AG09309 (cell line): ENCODE results near the gene NINJ2.

Experiments used
- DNase-seq: peaks from one replicate; pipeline ENCODE4 v3.0.0-alpha.2; 2010; ENCODE audit warnings: low read depth
- H3K4me3 ChIP-seq: 2 replicates; pipeline ENCODE4 v1.5.1; 2011; ENCODE audit warnings: mild to moderate bottlenecking, low read depth, low read length, moderate library complexity; ENCODE audit not compliant: control insufficient read depth
- CTCF ChIP-seq: IDR thresholded peaks from 2 replicates; pipeline ENCODE4 v1.5.1; 2011; ENCODE audit warnings: mild to moderate bottlenecking, low read depth, low read length, inconsistent platforms; ENCODE audit not compliant: insufficient read depth, control insufficient read depth; ENCODE audit errors: missing control alignments

NINJ2 gene

GRCh38 chr12:570921-571794 lies 92.1 kb downstream of the NINJ2 start:
- DNase-seq: peak; percentile 60
- TF ChIP-seq CTCF: no peak
- H3K4me3 ChIP-seq: peak overlapping the region; percentile 79

GRCh38 chr12:570435-570920 lies 92.8 kb downstream of the NINJ2 start:
- TF ChIP-seq CTCF: peak; percentile 8
- DNase-seq: no peak

GRCh38 chr12:569803-570434 lies 93.3 kb downstream of the NINJ2 start:
- peak; percentile 96 for TF ChIP-seq CTCF
- no peak for DNase-seq

More at GRCh38 chr12:570435-570920, 92.8 kb downstream of the NINJ2 start:
- peak overlapping the region; percentile 79 for H3K4me3 ChIP-seq

GRCh38 chr12:569091-569676 lies 94.1 kb downstream of the NINJ2 start:
- DNase-seq: no peak
- H3K4me3 ChIP-seq: no peak overlapping the region
- TF ChIP-seq CTCF: no peak

More at GRCh38 chr12:569803-570434, 93.3 kb downstream of the NINJ2 start:
- peak overlapping the region; percentile 79 for H3K4me3 ChIP-seq

- TF ChIP-seq CTCF: no peak
- no peak for DNase-seq
These were observed 94.8 kb downstream of the NINJ2 start for GRCh38 chr12:568486-568885.

GRCh38 chr12:565589-566105 lies 97.6 kb downstream of the NINJ2 start:
- no peak for TF ChIP-seq CTCF
- no peak for DNase-seq
- no peak overlapping the region for H3K4me3 ChIP-seq

More at GRCh38 chr12:568486-568885, 94.8 kb downstream of the NINJ2 start:
- no peak overlapping the region for H3K4me3 ChIP-seq
